Trophoblast cell (in vitro differentiated cells and primary cell): Measurements from ENCODE around the gene KATNAL1.

Experiments used
- DNase-seq, 2 donors: peaks; one replicate each; pipeline ENCODE4 v3.0.0-alpha.2; 2016
- H2AFZ ChIP-seq: 2 replicates; pipeline ENCODE4 v1.6.1; 2013; ENCODE audit warnings: low read length, moderate library complexity, mild to moderate bottlenecking; ENCODE audit not compliant: insufficient read depth, poor library complexity
- H2AK5ac ChIP-seq: 2 replicates; pipeline ENCODE4 v1.6.1; 2013; ENCODE audit warnings: mild to moderate bottlenecking, low read length
- H2BK120ac ChIP-seq: 2 replicates; pipeline ENCODE4 v1.6.1; 2013; ENCODE audit warnings: low read length, mild to moderate bottlenecking, moderate library complexity; ENCODE audit not compliant: insufficient read depth, poor library complexity
- H2BK12ac ChIP-seq: 2 replicates; pipeline ENCODE4 v1.6.1; 2013; ENCODE audit warnings: mild to moderate bottlenecking, low read length, moderate library complexity
- H2BK5ac ChIP-seq: 2 replicates; pipeline ENCODE4 v1.6.1; 2013; ENCODE audit warnings: low read length, low read depth, moderate library complexity, mild to moderate bottlenecking; ENCODE audit not compliant: poor library complexity
- H3K14ac ChIP-seq: 2 replicates; pipeline ENCODE4 v1.6.1; 2013; ENCODE audit warnings: mild to moderate bottlenecking, low read length
- H3K18ac ChIP-seq: 2 replicates; pipeline ENCODE4 v1.6.1; 2013; ENCODE audit warnings: mild to moderate bottlenecking, low read length
- H3K23ac ChIP-seq: 2 replicates; pipeline ENCODE4 v1.6.1; 2013; ENCODE audit warnings: low read length
- H3K27ac ChIP-seq: 2 replicates; pipeline ENCODE4 v1.5.1; 2013; ENCODE audit warnings: low read depth, mild to moderate bottlenecking, inconsistent platforms, low read length, moderate library complexity
- H3K27me3 ChIP-seq: 2 replicates; pipeline ENCODE4 v1.6.1; 2013; ENCODE audit warnings: inconsistent platforms, mild to moderate bottlenecking, low read length, moderate library complexity; ENCODE audit not compliant: insufficient read depth
- H3K36me3 ChIP-seq, 2 experiments: 1 replicate in 1 of 2; 2 replicates in 1 of 2; pipeline ENCODE4 v1.6.1; 2013; ENCODE audit warnings: low read length in 2 of 2, mild to moderate bottlenecking in 2 of 2, moderate library complexity in 1 of 2; ENCODE audit not compliant: insufficient read depth in 2 of 2, control insufficient read depth in 1 of 2
- H3K4ac ChIP-seq: 2 replicates; pipeline ENCODE4 v1.6.1; 2013; ENCODE audit warnings: low read depth, mild to moderate bottlenecking, low read length, moderate library complexity
- H3K4me1 ChIP-seq, 2 experiments: 1 replicate in 1 of 2; 2 replicates in 1 of 2; pipeline ENCODE4 v1.6.1; 2013; ENCODE audit warnings: low read length in 2 of 2, mild to moderate bottlenecking in 2 of 2, moderate library complexity in 1 of 2; ENCODE audit not compliant: insufficient read depth in 2 of 2, control insufficient read depth in 1 of 2
- H3K4me2 ChIP-seq: 2 replicates; pipeline ENCODE4 v1.6.1; 2013; ENCODE audit warnings: inconsistent platforms, mild to moderate bottlenecking, low read length, moderate library complexity
- H3K4me3 ChIP-seq: 2 replicates; pipeline ENCODE4 v1.5.1; 2013; ENCODE audit warnings: mild to moderate bottlenecking, low read depth, low read length, inconsistent platforms
- H3K79me1 ChIP-seq: one replicate; pipeline ENCODE4 v1.6.1; 2013; ENCODE audit warnings: low read length
- H3K79me2 ChIP-seq: 2 replicates; pipeline ENCODE4 v1.6.1; 2013; ENCODE audit warnings: low read length, mild to moderate bottlenecking; ENCODE audit not compliant: control insufficient read depth, insufficient read depth, poor library complexity
- H3K9ac ChIP-seq: 2 replicates; pipeline ENCODE4 v1.6.1; 2013; ENCODE audit warnings: mild to moderate bottlenecking, low read length
- H3K9me3 ChIP-seq: 2 replicates; pipeline ENCODE4 v1.6.1; 2013; ENCODE audit warnings: low read depth, mild to moderate bottlenecking, control low read depth, inconsistent platforms, low read length; ENCODE audit not compliant: insufficient read depth
- H4K12ac ChIP-seq: 2 replicates; pipeline ENCODE4 v1.6.1; 2013; ENCODE audit warnings: low read depth, mild to moderate bottlenecking, low read length, moderate library complexity
- H4K8ac ChIP-seq: 2 replicates; pipeline ENCODE4 v1.6.1; 2013; ENCODE audit warnings: low read depth, mild to moderate bottlenecking, low read length, moderate library complexity
- H4K91ac ChIP-seq: one replicate; pipeline ENCODE4 v1.6.1; 2013; ENCODE audit warnings: low read depth, mild to moderate bottlenecking, low read length, moderate library complexity
- WGBS: extraction: QIAGEN DNeasy Blood & Tissue Kit; methylation state at CpG from one replicate; pipeline ENCODE4 v1.1.7; 2013; ENCODE audit warnings: missing lambda C conversion rate; ENCODE audit not compliant: insufficient read length, insufficient coverage; ENCODE audit errors: extremely low coverage; 5-methylcytosine and 5-hydroxymethylcytosine counted together

The KATNAL1 gene

GRCh38 chr13:30353471-30354215 lies 46.3 kb upstream of the KATNAL1 start:
- Histone ChIP-seq H3K79me1 (no peaks in the 10 kb centered on the region), H3K27ac (no peak overlapping the region), H2BK12ac (no peak overlapping the region), H3K9ac (no peak overlapping the region), H3K4me3 (no peak overlapping the region), H2AK5ac (no peak overlapping the region), H3K27me3 (no peaks in the 10 kb centered on the region), H3K36me3 (no peaks in the 10 kb centered on the region), H3K14ac (no peak overlapping the region), H2BK5ac (no peak overlapping the region), H3K4me2 (no peak overlapping the region), H4K12ac (no peak overlapping the region), H2AFZ (no peak overlapping the region), H3K4me1 (peaks cover 0 to 4% of the 10 kb centered on the region in 2 experiments), H3K4ac (no peak overlapping the region), H4K8ac (no peak overlapping the region), H3K18ac (no peak overlapping the region), H4K91ac (no peak overlapping the region), H3K79me2 (no peaks in the 10 kb centered on the region), H3K9me3 (peaks cover 1% of the 10 kb centered on the region), H3K23ac (no peak overlapping the region), H2BK120ac (no peak overlapping the region)
- DNase-seq: no peak
- no CpG with 5 or more reads among the region's 4 CpGs for WGBS

GRCh38 chr13:30353060-30353459 lies 45.7 kb upstream of the KATNAL1 start:
- H3K23ac ChIP-seq: no peak overlapping the region
- H4K91ac ChIP-seq: no peak overlapping the region
- no CpG with 5 or more reads among the region's 4 CpGs for WGBS
- H3K27me3 ChIP-seq: no peaks in the 10 kb centered on the region
- no peak overlapping the region for H2AK5ac ChIP-seq
- no peaks in the 10 kb centered on the region for H3K36me3 ChIP-seq
- H2BK120ac ChIP-seq: no peak overlapping the region
- no peak for DNase-seq
- no peak overlapping the region for H3K4me3 ChIP-seq
- peaks cover 1% of the 10 kb centered on the region for H3K9me3 ChIP-seq
- no peak overlapping the region for H2AFZ ChIP-seq
- H3K14ac ChIP-seq: no peak overlapping the region
- peaks cover 0 to 4% of the 10 kb centered on the region in 2 experiments for H3K4me1 ChIP-seq
- no peak overlapping the region for H2BK5ac ChIP-seq
- no peak overlapping the region for H3K4ac ChIP-seq
- no peaks in the 10 kb centered on the region for H3K79me1 ChIP-seq
- no peak overlapping the region for H4K8ac ChIP-seq
- H3K27ac ChIP-seq: no peak overlapping the region
- H3K4me2 ChIP-seq: no peak overlapping the region
- H4K12ac ChIP-seq: no peak overlapping the region
- H2BK12ac ChIP-seq: no peak overlapping the region
- H3K18ac ChIP-seq: no peak overlapping the region
- no peaks in the 10 kb centered on the region for H3K79me2 ChIP-seq
- no peak overlapping the region for H3K9ac ChIP-seq

- Histone ChIP-seq H2AFZ (no peak overlapping the region), H3K4ac (no peak overlapping the region), H3K18ac (no peak overlapping the region), H3K9ac (no peak overlapping the region), H2BK5ac (no peak overlapping the region), H4K12ac (no peak overlapping the region), H3K14ac (no peak overlapping the region), H3K36me3 (no peaks in the 10 kb centered on the region), H3K27ac (no peak overlapping the region), H3K27me3 (no peaks in the 10 kb centered on the region), H3K4me3 (no peak overlapping the region), H2BK12ac (no peak overlapping the region), H3K79me1 (no peaks in the 10 kb centered on the region), H3K4me2 (no peak overlapping the region), H3K23ac (no peak overlapping the region), H3K9me3 (peaks cover 1% of the 10 kb centered on the region), H2BK120ac (no peak overlapping the region), H3K79me2 (no peaks in the 10 kb centered on the region), H4K91ac (no peak overlapping the region), H2AK5ac (no peak overlapping the region), H4K8ac (no peak overlapping the region), H3K4me1 (peaks cover 0 to 4% of the 10 kb centered on the region in 2 experiments)
- no CpG with 5 or more reads among the region's 2 CpGs for WGBS
- DNase-seq: no peak
Measured at GRCh38 chr13:30352121-30352520, 44.8 kb upstream of the KATNAL1 start.

- H3K4me2 ChIP-seq: no peak overlapping the region
- no peak overlapping the region for H2AFZ ChIP-seq
- H3K79me2 ChIP-seq: no peaks in the 10 kb centered on the region
- no peak overlapping the region for H3K4ac ChIP-seq
- no peak overlapping the region for H2AK5ac ChIP-seq
- no peaks in the 10 kb centered on the region for H3K36me3 ChIP-seq
- H2BK12ac ChIP-seq: no peak overlapping the region
- no peak overlapping the region for H3K27ac ChIP-seq
- H2BK120ac ChIP-seq: no peak overlapping the region
- no peak overlapping the region for H3K4me3 ChIP-seq
- no peak overlapping the region for H3K18ac ChIP-seq
- no peaks in the 10 kb centered on the region for H3K79me1 ChIP-seq
- peaks cover 0 to 3% of the 10 kb centered on the region in 2 experiments for H3K4me1 ChIP-seq
- H3K9me3 ChIP-seq: no peaks in the 10 kb centered on the region
- WGBS: no CpG with 5 or more reads among the region's 4 CpGs
- no peak overlapping the region for H3K14ac ChIP-seq
- no peak overlapping the region for H3K9ac ChIP-seq
- no peaks in the 10 kb centered on the region for H3K27me3 ChIP-seq
- no peak overlapping the region for H2BK5ac ChIP-seq
- H4K12ac ChIP-seq: no peak overlapping the region
- H4K91ac ChIP-seq: no peak overlapping the region
- H3K23ac ChIP-seq: no peak overlapping the region
- no peak for DNase-seq
- H4K8ac ChIP-seq: no peak overlapping the region
Measured at GRCh38 chr13:30346789-30347167, 39.4 kb upstream of the KATNAL1 start.
